ENCODE results near the gene SRP68. TPM values are rescaled to one million over a fixed set of nuclear protein-coding genes. Genes with fewer than 3 reads are reported as not detected.

The SRP68 gene
- total RNA-seq = 28.8 TPM

- peak in 2 of 3 donors; percentile 79 to 85 for DNase-seq (ENCODE audit: low read depth in 2 of 3, low spot score in 2 of 3)
These were observed at the start of gene SRP68 for GRCh38 chr17:76072148-76072858. Gene SRP68, minus strand, starts transcription at chr17:76072517. Its CDS starts 26 bp downstream, at chr17:76072491.

- DNase-seq (ENCODE audit: low read depth in 2 of 3, low spot score in 2 of 3) = peak in 2 of 3 donors; percentile 52 to 55
These were observed 49.7 kb upstream of the SRP68 start for GRCh38 chr17:76121932-76122430.

- DNase-seq (ENCODE audit: low read depth in 2 of 3, low spot score in 2 of 3) = no peak
These were observed 48.3 kb upstream of the SRP68 start for GRCh38 chr17:76120658-76121008.

GRCh38 chr17:76119409-76120371, 47.4 kb upstream of the SRP68 start:
- DNase-seq (ENCODE audit: low read depth in 2 of 3, low spot score in 2 of 3) = no peak

- no peak for DNase-seq (ENCODE audit: low read depth in 2 of 3, low spot score in 2 of 3)
These were observed 42.9 kb upstream of the SRP68 start for GRCh38 chr17:76115138-76115754.

DNA sequence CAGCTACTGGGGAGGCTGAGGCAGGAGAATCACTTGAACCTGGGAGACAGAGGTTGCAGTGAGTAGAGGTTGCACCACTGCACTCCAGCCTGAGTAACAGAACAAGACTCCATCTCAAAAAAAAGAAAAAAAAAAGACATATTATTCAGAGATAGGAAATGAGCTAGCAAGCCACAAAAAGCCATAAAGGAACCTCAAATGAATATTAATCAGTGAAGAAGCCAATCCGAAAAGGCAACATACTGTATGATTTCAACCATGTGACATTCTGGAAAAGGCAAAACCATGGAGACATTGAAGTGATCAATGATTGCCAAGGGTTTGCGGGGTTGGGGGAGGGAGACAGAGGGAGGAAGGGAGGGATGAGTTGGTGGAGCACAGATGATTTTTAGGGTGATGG, 39.6 kb upstream of the SRP68 start:
- no peak for DNase-seq (ENCODE audit: low read depth in 2 of 3, low spot score in 2 of 3)

DNA sequence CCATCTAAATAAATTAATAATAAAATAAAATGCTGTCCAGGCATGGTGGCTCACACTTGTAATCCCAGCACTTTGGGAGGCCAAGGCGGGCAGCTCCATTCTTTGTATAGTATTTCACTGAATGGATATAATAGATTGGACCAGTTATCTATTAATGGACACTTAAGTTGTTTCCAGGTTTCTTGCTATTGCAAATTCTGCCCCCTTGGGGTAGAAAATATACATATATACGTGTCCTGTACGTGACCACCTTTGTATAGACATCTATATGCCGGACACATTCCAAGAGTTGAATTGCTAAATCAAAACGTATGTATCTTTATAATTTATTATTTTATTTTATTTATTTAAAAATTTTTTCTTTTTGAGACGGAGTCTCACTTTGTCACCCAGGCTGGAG, 35.2 kb upstream of the SRP68 start:
- DNase-seq (ENCODE audit: low read depth in 2 of 3, low spot score in 2 of 3) = peak in 1 of 3 donors; percentile 47

GRCh38 chr17:76106703-76107102, 34.4 kb upstream of the SRP68 start:
- no peak for DNase-seq (ENCODE audit: low read depth in 2 of 3, low spot score in 2 of 3)

- DNase-seq (ENCODE audit: low read depth in 2 of 3, low spot score in 2 of 3) = no peak
These were observed 32.5 kb upstream of the SRP68 start for GRCh38 chr17:76104896-76105231.

DNA sequence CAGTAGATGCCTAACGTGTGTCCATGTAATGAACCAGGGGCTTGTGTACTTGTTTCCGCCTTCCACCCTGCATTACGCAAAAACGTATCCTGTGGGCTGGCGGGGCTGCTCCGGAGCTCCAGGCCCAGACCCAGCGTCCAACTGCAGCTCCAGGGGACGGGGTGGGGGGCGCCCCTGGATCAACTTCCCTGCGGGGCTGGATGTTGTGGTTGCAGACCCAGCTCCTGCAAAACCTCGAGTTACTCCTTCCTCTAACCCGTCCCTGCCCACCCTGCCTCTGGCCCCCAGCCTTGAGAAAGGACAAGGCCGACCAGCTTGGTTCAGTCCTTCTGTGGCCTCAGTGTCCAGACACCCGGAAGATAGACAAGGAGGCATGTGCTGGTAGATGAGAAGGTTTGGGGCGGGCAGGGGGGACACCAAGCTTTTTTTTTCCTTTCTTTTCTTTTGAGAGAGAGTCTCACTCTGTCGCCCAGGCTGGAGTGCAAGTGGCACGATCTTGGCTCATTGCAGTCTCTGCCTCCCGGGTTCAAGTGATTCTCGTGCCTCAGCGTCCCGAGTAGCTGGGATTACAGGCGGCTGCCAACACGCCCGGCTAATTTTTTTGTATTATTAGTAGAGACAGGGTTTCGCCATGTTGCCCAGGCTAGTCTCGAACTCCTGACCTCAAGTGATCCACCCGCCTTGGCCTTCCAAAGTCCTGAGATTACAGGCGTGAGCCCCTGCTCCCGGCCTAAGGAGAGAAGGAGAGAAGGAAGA, 32.0 kb upstream of the SRP68 start:
- DNase-seq (ENCODE audit: low read depth in 2 of 3, low spot score in 2 of 3) = no peak

DNA sequence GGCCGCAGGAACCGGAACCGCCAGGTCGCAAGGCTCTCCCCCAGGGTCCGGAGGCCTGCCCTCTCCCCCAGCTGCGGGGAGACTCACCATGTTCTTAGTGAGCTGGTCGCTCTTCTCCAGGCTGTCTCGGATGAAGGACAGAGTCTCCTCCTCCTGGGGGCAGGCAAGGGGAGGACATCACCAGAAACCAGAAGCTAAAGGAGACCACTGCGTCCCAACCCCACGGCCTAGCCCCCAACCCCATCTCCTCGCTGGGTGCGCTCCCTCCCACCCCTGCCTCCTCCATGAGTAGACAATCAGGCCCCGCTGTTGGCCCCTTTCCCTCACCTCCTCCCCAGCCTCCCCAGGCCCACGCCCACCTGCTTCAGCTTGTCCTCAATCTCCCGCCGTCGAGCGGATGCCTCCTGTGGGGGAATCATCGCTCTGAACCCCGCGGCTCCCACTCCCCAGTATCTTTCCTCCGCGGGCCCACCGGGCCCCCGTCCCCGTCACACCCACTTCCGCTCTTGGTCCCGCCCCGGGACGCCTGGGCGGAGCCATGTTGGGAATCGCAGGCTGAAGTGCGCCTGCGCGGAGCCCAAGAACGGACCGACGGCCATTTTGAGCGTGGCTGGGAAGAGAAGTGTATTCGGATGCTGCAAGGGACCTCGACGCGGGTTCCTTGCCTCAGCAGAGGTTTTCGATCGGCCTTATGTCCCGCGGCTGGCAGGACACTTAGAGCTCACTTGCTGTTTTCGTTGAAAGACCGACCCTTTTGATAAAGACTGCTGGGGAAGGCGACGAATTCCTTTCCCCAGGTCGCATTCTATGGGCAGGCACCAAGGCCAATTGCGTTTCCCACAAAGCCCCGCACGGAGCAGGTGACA, 31.2 kb upstream of the SRP68 start, which contains the start of gene EXOC7:
Gene EXOC7 (minus strand): TSS at position 514 of the 866 bp plus-strand sequence. CDS start 95 bp downstream, at position 419.
- peak; percentile 92 to 97 (median 93) for DNase-seq (ENCODE audit: low read depth in 2 of 3, low spot score in 2 of 3)

DNA sequence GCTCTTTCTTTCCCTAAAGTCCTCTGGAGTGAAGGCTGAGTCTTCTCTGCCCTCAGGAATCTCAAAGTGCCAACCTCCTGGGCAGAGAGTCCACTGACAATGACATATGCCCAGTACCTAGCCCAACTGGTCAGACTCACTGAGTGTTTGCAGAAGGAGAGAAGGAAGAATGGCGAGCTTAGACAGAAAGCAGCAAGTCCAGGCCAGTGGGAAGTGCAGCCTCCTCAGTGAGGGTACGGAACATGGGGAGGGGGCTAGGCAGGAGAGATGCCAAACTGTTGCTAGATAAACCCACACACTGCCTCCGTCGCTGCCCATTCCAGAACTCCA, 30.6 kb upstream of the SRP68 start:
- peak in 1 of 3 donors; percentile 14 for DNase-seq (ENCODE audit: low read depth in 2 of 3, low spot score in 2 of 3)

DNA sequence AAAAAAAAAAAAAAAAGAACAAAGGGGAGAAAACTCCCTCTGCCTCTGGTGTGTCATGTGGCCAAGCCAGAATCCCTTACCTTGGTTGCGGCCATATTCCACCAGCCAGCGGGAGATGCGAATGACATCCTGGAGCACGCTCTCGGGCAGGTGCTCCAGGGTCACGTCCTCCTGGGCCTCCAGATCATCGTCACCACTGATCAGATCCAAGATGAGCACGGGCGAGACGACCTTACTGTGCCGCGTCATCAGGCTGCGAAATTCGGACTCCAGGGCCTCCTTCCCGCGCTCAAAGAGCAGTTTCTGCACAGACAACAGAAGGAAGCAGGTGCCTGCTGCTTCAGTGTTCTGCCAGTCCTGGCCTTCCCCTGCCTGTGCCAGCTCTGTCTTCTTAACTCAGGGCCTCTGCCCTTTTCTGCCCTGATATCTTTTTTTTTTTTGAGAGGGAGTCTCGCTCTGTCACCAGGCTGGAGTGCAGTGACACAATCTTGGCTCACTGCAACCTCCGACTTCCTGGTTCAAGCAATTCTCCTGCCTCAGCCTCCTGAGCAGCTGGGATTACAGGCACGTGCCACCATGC, 25.5 kb upstream of the SRP68 start:
- DNase-seq (ENCODE audit: low read depth in 2 of 3, low spot score in 2 of 3) = no peak

GRCh38 chr17:76095943-76096342, 23.6 kb upstream of the SRP68 start:
- DNase-seq (ENCODE audit: low read depth in 2 of 3, low spot score in 2 of 3) = no peak

DNA sequence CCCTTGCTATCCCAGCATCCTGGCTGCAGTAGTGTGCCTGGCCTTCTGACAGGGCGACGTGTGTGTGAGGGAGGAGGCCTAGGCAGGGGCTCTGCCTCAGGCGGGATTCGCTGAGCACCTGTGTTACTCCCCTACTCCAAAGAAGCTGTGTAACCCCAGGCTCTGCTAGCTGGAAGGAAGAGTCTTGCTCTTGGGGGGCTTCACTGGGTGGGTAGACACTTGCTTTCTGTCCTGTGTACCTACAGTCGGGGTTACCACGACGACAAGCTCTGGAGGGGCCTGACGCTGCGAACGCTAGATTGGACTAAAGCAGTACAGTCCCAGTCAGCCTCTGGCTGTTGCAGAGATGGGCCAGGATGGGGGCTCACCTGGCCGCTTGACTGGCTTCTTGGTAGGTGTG, 21.7 kb upstream of the SRP68 start:
- no peak for DNase-seq (ENCODE audit: low read depth in 2 of 3, low spot score in 2 of 3)

DNA sequence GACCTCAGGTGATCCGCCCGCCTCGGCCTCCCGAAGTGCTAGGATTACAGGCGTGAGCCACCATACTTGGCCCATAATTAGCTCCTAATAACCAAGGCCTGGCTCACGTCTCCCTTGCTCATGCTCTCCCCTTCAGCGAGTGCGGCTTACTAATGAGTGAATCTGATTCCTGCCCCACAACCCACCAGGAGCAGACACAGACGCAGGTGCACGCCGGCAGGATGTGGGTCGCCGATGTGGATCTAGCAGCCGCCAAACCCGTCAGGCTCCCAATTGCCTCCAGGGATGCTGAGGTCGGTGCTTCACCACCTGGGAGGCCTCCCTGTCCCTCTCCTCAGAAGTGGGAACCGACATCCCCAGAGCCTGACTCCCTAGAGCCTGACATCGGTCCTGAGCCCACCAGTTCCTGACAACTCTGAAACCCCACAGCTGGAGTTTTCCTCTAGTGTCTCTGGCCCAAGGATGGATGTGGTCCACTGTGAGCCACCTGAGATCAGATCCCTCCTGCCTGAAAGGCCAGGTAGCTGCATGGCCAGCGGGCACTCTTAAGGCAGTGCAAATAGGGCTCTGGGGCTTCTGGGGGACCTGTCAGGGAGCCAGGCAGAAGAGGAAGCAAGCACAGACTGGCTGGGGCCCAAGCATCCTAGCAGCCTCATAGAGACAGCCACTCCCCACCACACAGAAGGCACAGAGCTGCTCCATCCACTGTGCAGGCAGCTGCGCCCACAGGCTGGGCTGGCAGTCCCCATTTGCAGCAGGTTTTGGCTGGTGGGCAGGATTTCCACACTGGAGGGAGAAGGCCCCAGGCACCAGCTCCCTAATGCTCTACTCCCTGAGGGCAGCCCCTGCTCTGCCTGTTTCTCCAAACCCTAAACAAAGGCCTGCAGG, 20.5 kb upstream of the SRP68 start:
- no peak for DNase-seq (ENCODE audit: low read depth in 2 of 3, low spot score in 2 of 3)

DNA sequence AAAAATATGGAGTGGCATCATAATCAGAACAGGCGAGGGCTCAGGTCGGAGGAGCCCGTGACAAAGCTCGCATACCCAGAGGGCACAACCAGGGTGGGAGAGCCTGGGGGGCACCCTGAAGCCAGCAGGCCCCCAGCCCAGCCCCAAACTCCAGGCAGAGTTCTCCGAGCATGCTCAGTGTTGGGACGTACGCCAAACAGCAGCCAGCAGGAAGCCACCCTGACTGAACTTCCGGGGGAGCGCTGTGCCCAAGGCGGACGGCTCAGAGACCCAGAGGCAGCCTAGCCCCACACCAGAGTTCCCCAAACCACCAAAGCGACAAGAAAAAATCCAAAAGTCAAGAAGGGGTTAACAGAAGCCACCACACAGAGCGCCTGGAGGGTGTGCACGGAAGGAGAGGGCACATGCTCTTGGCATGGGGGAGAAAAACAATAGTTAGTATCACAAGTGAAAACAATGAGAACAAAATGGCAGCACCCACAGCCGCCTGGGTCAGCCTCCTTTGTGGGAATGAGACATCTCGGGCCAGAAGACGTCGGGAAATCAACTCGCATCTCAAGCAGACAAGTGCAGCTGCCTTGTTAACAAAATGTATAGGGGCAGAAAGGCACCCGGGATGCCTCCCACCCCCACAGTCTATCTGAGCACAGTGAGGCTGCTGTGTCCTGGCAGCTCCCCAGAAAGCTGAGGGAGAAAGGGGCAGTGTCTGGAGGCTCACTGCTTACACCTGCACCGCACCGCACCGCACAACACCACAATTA, 19.4 kb upstream of the SRP68 start:
- DNase-seq (ENCODE audit: low read depth in 2 of 3, low spot score in 2 of 3) = no peak
